Breast epithelium (tissue), 3 donors: ENCODE measurements around the gene RTN1.

Source experiments
- POLR2A ChIP-seq: fragments of 450-650 bp; IDR thresholded peaks from one replicate; pipeline ENCODE4 v1.6.1; 2016; ENCODE audit warnings: antibody characterized with exemption, mild to moderate bottlenecking, moderate library complexity
- POLR2AphosphoS5 ChIP-seq, 3 donors: sonication (generic); formaldehyde crosslinking; IDR thresholded peaks; one replicate each; pipeline ENCODE4 v1.6.1; 2017; ENCODE audit warnings: antibody characterized with exemption in 3 of 3
- TF ChIP-seq, protein P1 (sequence below), 3 donors: fragments of 450-650 bp; IDR thresholded peaks; one replicate each; pipeline ENCODE4 v1.5.1; 2016 to 2017; ENCODE audit warnings: antibody characterized with exemption in 3 of 3, mild to moderate bottlenecking in 3 of 3, moderate library complexity in 3 of 3

DNA sequence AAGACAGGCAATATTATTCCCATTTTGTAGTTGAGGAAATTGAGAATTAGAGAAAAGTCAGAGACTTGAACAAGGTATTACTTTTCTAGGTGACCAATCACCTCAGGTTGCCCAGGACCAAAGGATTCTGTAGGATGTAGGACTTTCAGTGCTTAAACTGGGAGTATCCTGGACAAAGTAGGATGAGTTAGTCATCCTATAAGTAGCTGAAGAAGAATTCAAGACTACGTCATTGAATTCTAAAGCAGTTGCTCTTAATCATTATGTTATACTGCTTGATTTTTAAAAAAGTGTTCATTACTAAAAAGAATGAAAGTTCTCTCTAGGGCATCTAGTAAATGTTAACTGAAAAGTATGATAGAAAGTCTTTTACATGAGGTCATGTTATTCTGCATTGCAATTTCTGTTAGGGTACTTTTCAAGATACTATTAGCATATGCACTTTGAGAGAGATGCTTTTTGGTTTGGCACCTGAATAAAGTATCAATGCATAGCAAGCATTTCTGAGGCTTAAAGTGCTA is 101.7 kb downstream of the RTN1 start:
- TF ChIP-seq, protein P1, sequence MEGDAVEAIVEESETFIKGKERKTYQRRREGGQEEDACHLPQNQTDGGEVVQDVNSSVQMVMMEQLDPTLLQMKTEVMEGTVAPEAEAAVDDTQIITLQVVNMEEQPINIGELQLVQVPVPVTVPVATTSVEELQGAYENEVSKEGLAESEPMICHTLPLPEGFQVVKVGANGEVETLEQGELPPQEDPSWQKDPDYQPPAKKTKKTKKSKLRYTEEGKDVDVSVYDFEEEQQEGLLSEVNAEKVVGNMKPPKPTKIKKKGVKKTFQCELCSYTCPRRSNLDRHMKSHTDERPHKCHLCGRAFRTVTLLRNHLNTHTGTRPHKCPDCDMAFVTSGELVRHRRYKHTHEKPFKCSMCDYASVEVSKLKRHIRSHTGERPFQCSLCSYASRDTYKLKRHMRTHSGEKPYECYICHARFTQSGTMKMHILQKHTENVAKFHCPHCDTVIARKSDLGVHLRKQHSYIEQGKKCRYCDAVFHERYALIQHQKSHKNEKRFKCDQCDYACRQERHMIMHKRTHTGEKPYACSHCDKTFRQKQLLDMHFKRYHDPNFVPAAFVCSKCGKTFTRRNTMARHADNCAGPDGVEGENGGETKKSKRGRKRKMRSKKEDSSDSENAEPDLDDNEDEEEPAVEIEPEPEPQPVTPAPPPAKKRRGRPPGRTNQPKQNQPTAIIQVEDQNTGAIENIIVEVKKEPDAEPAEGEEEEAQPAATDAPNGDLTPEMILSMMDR (IDR thresholded peaks at IDR 0.05) = no peak
- TF ChIP-seq POLR2A (no peak), POLR2AphosphoS5 (IDR thresholded peaks at IDR 0.05) (no peak)
